ENCODE measurements around the gene FCSK.

Gene FCSK

GRCh38 chr16:70480127-70481105 lies 26.0 kb downstream of the FCSK start:
- no peak for DNase-seq

GRCh38 chr16:70481929-70482536 lies 27.6 kb downstream of the FCSK start:
- DNase-seq, result no peak

GRCh38 chr16:70482624-70483023 lies 28.2 kb downstream of the FCSK start:
- no peak for DNase-seq

- no peak for DNase-seq
Measured at GRCh38 chr16:70483426-70483825, 29.0 kb downstream of the FCSK start.

GRCh38 chr16:70484867-70485266 lies 30.5 kb downstream of the FCSK start:
- no peak for DNase-seq

- DNase-seq, result peak in 1 of 14 donors; percentile 71
Measured at GRCh38 chr16:70490261-70490660, 35.9 kb downstream of the FCSK start.

GRCh38 chr16:70493802-70494201 lies 39.4 kb downstream of the FCSK start:
- DNase-seq, result no peak

- no peak for DNase-seq
Measured at GRCh38 chr16:70494202-70494770, 39.9 kb downstream of the FCSK start.

- no peak for DNase-seq
Measured at GRCh38 chr16:70494777-70495176, 40.4 kb downstream of the FCSK start.

GRCh38 chr16:70495425-70496182 lies 41.2 kb downstream of the FCSK start:
- DNase-seq, result no peak

- no peak for DNase-seq
Measured at GRCh38 chr16:70496513-70496912, 42.1 kb downstream of the FCSK start.

GRCh38 chr16:70508752-70509151 lies 54.4 kb downstream of the FCSK start:
- no peak for DNase-seq

- no peak for DNase-seq
Measured at GRCh38 chr16:70510216-70510615, 55.8 kb downstream of the FCSK start.

GRCh38 chr16:70511833-70512232 lies 57.4 kb downstream of the FCSK start:
- DNase-seq, result no peak

GRCh38 chr16:70512456-70512855 lies 58.1 kb downstream of the FCSK start:
- DNase-seq, result no peak

- DNase-seq, result no peak
Measured at GRCh38 chr16:70520612-70521297, 66.4 kb downstream of the FCSK start.

GRCh38 chr16:70522216-70523075 lies 68.1 kb downstream of the FCSK start:
- DNase-seq, result no peak

GRCh38 chr16:70523076-70523742 lies 68.8 kb downstream of the FCSK start, which contains the start of gene COG4:
COG4 (minus strand) TSS chr16:70523554; CDS start chr16:70523543, 11 bp downstream.
- DNase-seq, result peak; percentile 20 to 87 (median 80)

GRCh38 chr16:70523743-70524398 lies 69.5 kb downstream of the FCSK start, which contains the start of gene SF3B3:
SF3B3 (plus strand) TSS chr16:70523816; CDS start chr16:70526657, 2,841 bp downstream.
- DNase-seq, result peak; percentile 14 to 90 (median 78)

Data from C1 segment of cervical spinal cord (tissue), 14 donors.